ACHN (cell line): Measurements from ENCODE around the gene TGFBR3L.
"Not testable (repeated sequence)": the region's sequence is repeated elsewhere in the genome, so short reads cannot be mapped to it uniquely, and the experiment has no call there.

Source experiments
- DNase-seq: peaks from one replicate; pipeline ENCODE4 v3.0.0-alpha.2; 2015
- in situ Hi-C: cut with HindIII; loops from 2 replicates; pipeline ENCODE4 v1.10.0; 2017; ENCODE audit warnings: low sequenced_read_pairs, low pct_ligation_motif_present, low pct_unique_long_range_greater_than_20kb

Gene TGFBR3L

DNA sequence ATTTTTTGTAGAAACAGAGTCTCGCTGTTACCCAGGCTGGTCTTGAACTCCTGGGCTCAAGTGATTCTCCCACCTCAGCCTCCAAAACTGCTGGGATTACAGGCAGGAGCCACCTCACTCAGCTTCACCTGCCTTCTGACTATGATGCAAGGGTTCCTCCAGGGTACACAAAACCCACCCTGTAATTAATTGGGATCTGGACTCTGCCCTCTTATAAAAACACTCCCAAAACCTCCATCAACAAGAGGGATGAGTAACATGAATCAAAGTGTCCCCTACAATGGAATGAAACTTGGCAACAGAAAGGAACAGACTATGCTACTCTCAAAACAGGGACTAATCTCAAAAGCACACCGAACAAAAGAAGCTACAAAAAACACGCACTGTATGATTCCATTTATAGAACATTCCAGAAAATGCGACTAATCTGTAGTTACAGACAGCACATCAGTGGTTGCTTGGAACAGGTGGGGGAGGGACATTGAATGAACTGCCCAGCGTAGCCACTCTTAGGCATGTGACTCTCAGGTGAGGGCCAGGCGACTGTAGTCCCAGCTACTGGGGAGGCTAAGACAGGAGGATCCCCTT lies 37.3 kb upstream of the TGFBR3L start:
- in situ Hi-C loops = no loop called here
- DNase-seq = no peak

DNA sequence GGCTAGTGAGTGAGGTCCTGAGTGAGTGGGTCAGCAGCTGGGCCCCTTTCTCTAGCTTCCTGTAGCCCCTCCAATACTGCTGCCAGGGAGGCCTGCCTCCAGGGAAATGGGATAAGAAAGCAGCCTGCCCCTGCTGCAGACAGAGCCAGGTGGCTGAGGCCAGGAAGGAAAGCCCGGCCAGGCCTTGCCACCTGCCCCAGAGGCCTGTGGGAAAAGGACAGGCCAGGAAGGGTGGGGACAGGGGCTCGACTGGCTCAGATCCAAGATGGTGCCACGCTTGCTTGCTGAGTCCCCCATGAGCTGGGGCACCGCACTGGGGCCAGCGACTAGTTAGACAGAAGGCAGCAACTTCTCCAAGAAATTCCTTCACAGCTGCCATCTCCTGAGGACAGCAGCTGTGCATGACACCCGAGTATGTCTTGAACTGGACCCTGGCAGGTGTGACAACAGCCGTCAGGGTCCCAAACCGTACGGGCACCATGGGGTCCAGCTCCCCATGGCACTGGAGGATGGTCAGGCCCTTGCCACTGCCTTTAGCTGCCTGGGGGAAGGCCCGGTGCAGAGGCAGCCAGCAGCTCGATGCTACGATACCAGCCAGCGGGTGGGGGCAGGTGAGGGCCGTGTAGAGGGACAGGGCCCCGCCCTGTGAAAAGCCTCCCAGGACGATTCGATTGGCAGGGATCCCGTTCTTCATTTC lies 35.4 kb upstream of the TGFBR3L start:
- no peak for DNase-seq
- in situ Hi-C loops = no loop called here

DNA sequence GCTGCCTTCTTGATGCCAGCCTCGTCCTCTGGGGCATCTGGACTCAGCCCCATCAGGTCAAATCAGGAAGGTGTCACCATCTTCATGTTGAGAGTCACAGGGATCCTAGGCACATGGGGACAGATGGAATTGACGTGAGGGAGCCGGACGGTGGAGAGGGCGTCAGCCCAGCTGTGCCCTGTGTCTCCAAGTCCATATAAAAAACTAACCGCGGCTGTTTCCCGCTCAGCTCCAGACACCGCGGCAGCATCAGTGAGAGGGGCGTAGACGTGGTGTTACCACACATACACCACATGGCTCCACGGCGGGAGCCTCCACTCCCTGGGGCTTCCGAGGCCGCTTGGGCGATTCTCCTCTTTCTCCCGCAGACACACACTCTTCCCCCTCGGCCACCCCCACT lies 34.8 kb upstream of the TGFBR3L start:
- no peak for DNase-seq
- in situ Hi-C loops = no loop called here

DNA sequence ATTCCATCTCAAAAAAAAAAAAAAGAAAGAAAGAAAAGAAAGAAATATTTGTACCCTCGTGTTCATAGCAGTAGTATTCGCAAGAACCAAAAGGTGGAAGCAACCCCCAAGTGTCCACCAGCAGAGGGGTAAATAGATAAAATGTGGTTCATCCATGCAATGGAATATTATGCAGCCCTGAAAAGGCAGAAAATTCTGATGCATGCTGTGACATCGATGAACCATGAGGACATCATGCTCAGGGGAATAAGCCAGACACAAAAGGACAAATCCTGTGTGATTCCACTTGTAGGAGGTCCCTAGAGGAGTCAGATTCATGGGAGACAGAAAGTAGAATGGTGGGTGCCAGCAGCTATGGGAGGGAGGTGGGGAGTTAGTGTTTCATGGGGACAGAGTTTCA lies 32.7 kb upstream of the TGFBR3L start:
- in situ Hi-C loops = no loop called here
- no peak for DNase-seq

DNA sequence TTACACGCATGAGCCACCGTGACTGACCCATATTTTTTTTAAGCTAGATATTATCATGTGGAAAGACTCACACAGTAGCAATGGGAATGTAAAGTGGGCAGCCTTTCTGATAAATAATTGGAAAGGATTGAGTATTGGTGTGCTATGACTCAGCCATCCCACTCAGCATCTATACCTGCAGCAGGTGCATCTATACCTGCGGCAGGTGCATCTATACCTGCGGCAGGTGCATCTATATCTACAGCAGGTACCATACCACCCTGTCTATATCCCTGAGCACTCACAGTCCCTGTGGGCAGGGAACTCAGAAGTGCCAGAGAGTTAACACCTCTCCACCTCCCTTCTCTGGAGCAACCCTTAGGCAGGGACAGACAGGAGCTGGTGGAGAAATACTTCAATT lies 31.5 kb upstream of the TGFBR3L start:
- in situ Hi-C loops = no loop called here
- DNase-seq = no peak

DNA sequence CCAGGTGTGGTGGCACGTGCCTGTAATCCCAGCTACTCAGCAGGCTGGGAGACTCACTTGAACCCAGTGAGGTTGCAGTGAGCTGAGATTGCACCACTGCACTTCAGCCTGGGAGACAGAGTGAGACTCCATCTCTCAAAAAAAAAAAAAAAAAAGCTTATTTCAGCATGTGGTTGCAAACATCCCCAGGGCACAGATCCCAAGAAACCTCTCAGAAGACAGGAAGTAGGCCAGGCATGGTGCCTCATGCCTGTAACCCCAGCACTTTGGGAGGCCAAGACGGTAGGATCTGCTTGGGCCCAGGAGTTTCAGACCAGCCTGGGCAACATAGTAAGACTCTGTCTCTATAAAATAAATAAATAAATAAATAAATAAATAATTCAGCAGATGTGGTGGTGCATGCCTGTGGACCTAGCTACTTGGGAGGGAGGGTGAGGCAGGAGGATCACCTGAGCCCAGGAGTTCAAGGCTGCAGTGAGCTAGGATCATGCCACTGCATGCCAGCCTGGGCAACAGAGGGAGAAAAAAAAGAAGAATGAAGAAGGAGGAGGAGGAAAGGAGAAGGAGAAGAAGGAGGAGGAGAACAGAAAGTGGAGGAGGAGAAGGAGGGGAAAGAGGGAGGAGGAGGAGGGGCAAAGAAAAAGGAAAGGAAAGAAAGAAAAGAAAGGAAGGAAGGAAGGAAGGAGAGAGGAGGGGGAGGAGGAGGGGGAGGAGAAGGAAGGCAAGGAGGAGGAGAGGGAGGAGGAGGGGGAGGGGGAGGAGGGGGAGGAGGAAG lies 30.6 kb upstream of the TGFBR3L start:
- in situ Hi-C loops = no loop called here
- no peak for DNase-seq

DNA sequence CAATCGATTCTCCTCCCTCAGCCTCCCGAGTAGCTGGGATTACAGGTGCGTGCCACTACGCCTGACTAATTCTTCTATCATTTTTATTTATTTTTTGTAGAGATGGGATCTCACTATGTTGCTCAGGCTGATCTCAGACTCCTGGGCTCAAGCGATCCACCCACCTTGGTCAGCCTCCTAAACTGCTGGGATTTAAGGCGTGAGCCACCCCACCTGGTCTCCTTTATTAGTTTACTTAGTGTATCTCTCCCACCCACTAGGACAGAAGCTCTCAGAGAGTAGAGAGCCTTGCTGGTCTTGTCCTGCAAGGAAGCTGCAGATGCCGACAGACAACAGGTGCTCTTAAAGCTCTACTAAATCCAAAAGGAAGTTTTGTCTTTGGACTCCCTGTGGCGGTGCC lies 28.8 kb upstream of the TGFBR3L start:
- in situ Hi-C loops = no loop called here
- DNase-seq = no peak

DNA sequence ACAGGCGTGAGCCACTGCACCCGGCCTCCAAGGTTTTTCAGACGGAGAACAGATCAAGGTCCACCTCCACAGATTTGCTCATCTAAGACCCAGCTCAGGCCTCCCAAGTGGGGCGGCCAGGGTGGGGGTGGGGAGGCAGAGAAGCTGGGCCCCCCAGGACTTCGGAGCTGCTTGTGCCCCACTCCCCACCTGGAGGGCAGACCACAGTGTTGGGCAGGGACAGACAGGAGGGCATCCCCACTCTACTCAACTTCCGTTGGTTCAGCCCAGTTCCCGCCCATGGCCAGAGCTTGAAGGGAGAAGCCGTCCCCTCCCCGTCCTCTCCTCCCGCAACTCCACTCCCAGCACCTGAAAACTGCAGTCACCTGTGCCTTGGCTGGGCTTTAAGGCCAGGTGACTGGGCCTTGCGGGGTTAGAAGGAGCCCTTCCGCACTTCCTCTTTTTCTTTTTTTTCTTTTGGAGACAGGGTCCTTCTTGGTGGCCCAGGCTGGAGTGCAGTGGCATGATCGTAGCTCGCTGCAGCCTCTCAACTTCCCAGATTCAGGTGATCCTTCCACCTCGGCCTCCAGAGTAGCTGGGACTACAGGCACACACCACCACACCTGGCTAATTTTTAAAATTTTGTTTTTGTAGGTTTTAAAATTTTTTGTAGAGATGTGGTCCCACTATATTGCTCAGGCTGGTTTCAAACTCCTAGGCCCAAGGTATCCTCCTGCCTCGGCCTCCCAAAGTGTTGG lies 27.1 kb upstream of the TGFBR3L start:
- in situ Hi-C loops = no loop called here
- no peak for DNase-seq

DNA sequence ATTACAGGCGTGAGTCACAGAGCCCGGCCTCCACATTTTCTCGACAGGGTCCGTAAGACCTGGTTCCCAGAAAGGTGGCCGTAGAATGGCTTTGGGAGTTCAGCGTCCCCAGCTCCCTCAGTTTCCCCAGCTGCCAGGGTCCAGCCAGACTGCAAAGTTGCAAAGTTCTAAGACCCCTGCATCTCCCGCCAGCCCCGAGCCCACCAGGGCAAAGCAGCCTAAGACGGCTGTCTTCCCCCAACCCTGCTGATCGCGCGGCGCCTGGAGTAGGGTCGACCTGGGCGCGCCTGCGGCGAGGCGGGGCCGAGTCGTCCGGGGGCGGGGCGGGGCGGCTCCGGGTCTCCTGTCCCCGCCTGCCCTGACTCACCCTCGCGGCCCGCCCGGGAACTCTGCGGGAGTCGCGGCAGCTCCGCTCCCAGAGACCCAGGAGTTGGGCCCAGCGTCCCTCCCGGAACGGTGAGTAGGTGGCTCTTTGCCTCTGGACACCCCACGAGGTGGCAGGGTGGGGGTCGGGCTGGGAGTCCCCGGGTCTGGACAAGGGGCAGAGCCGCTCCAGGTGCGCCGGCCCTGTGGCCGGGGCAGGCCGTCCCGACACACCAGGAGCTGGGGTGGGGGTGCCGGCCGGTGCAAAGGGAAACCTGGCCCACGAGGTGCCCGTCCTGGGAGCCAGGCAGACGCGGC lies 26.3 kb upstream of the TGFBR3L start, which contains the start of gene LRRC8E:
LRRC8E (plus strand) TSS at position 366 of the 681 bp plus-strand sequence. CDS start 7,094 bp downstream, outside the sequence.
- peak; percentile 83 for DNase-seq
- in situ Hi-C loops = no loop called here

DNA sequence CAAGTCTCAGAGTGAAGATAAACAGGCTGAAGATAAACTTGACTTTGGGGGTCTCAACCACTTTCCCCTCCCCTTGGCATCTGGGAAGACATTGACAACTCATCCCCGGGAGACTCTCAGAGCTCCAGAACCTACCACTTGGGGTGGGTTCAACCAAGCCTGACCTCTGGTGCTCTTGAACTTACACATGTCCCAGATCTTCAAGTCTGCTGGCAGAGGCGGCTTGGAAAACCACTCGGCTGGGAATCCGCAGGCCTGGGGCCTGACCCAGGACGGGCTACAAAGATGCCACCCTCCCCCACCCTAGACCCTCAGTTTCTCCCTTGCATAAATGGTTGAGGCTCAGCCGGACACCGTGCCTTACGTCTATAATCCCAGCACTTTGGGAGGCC lies 25.8 kb upstream of the TGFBR3L start:
- peak; percentile 26 for DNase-seq
- in situ Hi-C loops = no loop called here

DNA sequence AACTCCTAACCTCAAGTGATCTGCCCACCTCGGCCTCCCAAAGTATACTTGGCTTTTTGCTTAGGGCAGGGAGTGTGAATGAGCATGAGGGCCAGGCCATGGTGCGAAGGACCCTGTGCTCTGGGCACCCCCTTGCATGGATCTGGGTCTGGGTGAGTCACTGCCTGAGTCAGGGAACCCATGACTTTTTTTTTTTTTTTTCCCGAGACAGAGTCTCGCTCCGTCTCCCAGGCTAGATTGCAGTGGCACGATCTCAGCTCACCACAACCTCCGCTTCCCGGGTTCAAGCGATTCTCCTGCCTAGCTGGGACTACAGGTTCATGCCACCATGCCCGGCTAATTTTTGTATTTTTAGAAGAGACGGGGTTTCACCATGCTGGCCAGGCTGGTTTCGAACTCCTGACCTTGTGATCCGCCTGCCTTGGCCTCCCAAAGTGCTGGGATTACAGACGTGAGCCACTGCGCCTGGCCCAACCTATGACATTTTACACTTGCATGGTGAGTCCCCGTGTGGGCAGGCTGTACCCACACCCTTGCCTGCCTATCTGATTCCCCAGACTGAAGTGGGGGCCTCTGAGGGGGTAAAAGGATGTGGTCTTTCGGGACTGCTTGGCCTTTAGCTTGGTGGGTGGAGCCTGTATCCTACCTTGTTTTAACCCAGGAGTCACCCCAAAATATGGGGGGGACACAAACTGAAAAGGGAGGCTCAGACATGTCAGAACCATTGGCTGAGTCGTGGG lies 21.1 kb upstream of the TGFBR3L start:
- in situ Hi-C loops = not testable (repeated sequence)
- DNase-seq = peak; percentile 69

DNA sequence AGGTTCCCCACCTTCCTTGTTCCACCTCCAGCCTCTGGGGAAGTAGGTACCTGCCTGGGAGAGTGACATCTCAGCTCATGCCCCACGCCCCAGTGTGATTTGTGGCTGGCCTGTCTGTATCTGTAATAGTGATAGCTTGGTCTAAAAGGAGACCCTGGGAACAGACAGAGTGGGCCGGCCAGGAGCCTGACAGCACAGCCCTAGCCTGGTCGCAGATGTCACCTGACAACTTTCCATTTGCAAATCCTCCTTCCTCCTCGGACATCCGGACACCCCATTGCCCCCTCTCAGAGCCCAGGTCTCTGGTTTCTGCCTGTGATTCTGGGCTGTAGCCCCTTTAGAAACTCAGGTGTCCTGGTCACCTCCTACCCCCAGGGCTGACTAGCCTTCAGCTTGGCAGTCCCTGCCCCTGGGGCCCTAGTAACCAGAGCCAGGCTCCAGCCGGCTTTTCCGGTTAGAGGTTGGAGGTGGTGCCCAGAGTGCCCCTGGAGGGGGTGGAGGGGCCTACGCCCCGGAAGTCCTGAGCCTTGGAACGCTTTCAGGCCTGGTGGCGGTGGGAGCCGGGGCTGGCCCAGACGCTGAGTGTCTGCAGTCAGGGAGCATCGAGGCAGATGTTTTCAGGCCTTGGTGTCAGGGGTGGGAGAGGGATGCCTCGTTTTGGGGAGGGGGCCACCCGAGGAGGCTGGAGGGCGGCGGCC lies 19.9 kb upstream of the TGFBR3L start:
- in situ Hi-C loops = no loop called here

DNA sequence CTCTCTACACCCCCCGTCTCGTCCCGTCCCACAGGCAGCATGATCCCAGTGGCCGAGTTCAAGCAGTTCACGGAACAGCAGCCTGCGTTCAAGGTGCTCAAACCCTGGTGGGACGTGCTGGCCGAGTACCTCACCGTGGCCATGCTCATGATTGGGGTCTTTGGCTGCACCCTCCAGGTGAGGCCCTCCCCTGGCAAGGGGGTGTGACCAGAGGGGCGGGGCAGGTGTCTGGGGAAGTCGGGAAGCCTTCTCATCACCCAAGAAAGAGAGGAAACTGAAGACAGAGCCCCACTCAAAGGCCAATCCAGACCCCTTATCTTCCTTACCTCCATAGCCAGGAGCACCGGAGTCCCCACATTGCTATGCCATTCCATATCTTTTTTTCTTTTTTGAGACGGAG lies 19.1 kb upstream of the TGFBR3L start:
- in situ Hi-C loops = no loop called here
- DNase-seq = no peak

More for the DNA sequence above, 19.9 kb upstream of the TGFBR3L start:
- no peak for DNase-seq

DNA sequence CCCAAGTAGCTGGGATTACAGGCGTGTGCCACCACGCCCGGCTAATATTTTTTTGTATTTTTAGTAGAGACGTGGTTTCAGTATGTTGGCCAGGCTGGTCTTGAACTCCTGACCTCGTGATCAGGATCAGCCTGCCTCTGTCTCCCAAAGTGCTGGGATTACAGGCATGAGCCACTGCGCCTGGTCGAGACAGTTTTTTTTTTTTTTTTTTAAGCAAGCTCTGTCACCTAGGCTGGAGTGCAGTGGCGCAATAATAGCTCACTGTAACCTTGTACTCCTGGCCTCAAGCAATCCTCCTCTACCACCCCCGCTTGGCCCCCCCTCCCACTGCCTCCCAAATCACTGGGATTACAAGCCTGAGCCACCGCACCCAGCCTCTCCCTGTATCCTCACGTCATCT lies 17.3 kb upstream of the TGFBR3L start:
- in situ Hi-C loops = no loop called here
- DNase-seq = no peak

DNA sequence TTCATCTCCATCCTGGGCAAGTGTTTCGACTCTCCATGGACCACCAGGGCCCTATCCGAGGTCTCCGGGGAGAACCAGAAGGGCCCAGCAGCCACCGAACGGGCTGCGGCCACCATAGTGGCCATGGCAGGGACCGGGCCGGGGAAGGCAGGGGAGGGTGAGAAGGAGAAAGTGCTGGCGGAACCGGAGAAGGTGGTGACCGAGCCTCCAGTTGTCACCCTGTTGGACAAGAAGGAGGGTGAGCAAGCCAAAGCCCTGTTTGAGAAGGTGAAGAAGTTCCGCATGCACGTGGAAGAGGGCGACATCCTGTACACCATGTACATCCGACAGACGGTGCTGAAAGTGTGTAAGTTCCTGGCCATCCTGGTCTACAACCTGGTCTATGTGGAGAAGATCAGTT lies 15.7 kb upstream of the TGFBR3L start:
- no peak for DNase-seq
- in situ Hi-C loops = no loop called here

DNA sequence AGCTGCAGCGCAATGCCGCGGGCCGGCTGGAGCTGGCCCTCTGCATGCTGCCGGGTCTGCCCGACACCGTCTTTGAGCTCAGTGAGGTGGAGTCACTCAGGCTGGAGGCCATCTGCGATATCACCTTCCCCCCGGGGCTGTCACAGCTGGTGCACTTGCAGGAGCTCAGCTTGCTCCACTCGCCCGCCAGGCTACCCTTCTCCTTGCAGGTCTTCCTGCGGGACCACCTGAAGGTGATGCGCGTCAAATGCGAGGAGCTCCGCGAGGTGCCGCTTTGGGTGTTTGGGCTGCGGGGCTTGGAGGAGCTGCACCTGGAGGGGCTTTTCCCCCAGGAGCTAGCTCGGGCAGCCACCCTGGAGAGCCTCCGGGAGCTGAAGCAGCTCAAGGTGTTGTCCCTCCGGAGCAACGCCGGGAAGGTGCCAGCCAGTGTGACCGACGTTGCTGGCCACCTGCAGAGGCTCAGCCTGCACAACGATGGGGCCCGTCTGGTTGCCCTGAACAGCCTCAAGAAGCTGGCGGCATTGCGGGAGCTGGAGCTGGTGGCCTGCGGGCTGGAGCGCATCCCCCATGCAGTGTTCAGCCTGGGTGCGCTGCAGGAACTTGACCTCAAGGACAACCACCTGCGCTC lies 14.8 kb upstream of the TGFBR3L start:
- in situ Hi-C loops = no loop called here

DNA sequence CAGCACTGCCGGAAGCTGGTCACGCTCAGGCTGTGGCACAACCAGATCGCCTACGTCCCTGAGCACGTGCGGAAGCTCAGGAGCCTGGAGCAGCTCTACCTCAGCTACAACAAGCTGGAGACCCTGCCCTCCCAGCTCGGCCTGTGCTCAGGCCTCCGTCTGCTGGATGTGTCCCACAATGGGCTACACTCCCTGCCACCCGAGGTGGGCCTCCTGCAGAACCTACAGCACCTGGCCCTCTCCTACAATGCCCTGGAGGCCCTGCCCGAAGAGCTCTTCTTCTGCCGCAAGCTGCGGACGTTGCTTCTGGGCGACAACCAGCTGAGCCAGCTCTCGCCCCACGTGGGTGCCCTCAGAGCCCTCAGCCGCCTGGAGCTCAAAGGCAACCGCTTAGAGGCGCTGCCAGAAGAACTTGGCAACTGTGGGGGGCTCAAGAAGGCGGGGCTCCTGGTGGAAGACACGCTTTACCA lies 14.2 kb upstream of the TGFBR3L start:
- in situ Hi-C loops = no loop called here
- DNase-seq = no peak

More for the DNA sequence above, 14.8 kb upstream of the TGFBR3L start:
- no peak for DNase-seq
